Right ventricle myocardium inferior (tissue), 1 donor: ENCODE results near the gene GSDME. TPM values are rescaled to one million over a fixed set of nuclear protein-coding genes. Genes with fewer than 3 reads are reported as not detected.

Source experiments
- ATAC-seq: fragments of 200-7000 bp; cut with Tn5 transposase; one replicate; pipeline ENCODE4 v1.9.1; 2020; ENCODE audit warnings: mild to moderate bottlenecking, moderate library complexity
- DNase-seq: peaks from one replicate; pipeline ENCODE4 v3.0.0; 2021; ENCODE audit errors: missing footprints
- intact Hi-C: fragments of 100-400 bp; cut with DNase I; formaldehyde crosslinking; loops from one replicate; pipeline ENCODE4 v1.11.0; 2022
- total RNA-seq: library from RNA; stranded (reverse); fragmentation: NEBNext Ultra II Directional; extraction: Animal tissue kit (Norgen Biotek cat#: 25700); gene quantifications from one replicate; pipeline ENCODE4 v1.2.1, GENCODE V29; 2021
- donor health status: DM: no; HTN: yes; CAD: no; lungs with severe emphysema.

The GSDME gene
- total RNA-seq, 1 donor from 2014 or later: 4.1 TPM

DNA sequence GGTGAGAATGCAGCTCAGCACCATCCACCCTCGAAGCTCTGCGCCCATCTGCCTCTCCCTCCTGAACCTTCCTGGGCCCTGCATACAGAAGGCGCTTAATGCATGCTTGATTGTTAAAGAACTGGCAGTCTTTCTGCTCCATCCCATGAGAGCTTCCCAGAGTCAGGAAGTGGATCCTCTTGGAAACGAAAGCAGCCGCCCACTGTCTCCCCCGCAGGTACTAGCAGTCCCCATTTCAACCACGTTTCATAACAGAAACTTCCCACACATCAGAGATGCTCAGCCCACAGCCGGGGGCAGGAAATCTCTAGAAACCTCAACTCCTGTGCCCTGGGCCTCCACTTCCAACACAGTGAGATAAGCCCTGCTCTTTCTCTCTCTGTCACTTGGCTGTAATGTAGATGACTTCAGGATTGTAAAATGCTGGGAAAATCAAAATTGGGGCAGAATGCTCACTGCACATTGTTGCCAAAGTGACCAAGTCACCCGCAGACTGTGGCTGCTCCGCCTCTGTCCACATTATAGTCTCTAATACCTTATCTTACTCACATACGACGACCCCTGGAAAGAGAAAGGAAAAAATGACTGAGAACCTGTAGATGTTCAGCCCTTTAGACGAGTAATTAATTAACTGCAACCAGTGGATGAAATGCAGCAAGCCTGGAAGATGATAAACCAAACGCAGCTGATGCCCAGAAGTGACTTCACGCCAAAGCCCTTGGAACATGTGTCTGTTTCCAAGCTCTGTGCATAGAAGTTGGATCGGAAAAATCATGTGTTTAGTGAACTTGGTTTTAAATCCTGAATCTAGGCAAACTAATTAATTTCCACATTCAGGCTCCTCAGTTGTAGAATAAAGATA lies 28.5 kb downstream of the GSDME start:
- intact Hi-C loops: no loop called here
- peak; percentile 30 for ATAC-seq

DNA sequence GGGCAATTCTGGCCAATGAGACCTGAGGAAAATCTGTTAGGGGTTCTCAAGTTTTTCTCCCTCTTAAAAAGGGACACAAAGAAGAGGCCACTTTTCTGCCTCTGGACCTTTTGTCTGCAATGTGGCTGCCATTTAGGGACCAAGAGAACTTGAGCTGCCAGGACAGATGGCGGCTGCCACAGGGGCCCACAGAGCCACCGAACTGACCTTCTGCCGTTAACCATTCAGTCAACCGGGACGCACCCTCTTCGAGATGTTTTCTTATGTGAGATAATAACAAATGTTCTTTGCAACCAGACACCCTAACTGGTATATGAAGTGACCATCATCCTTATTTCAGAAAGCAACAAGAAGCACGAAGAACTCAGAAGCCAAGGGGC lies 29.2 kb downstream of the GSDME start:
- ATAC-seq (no peak), DNase-seq (no peak)
- intact Hi-C loops: no loop called here

More for the DNA sequence above, 28.5 kb downstream of the GSDME start:
- DNase-seq: no peak

DNA sequence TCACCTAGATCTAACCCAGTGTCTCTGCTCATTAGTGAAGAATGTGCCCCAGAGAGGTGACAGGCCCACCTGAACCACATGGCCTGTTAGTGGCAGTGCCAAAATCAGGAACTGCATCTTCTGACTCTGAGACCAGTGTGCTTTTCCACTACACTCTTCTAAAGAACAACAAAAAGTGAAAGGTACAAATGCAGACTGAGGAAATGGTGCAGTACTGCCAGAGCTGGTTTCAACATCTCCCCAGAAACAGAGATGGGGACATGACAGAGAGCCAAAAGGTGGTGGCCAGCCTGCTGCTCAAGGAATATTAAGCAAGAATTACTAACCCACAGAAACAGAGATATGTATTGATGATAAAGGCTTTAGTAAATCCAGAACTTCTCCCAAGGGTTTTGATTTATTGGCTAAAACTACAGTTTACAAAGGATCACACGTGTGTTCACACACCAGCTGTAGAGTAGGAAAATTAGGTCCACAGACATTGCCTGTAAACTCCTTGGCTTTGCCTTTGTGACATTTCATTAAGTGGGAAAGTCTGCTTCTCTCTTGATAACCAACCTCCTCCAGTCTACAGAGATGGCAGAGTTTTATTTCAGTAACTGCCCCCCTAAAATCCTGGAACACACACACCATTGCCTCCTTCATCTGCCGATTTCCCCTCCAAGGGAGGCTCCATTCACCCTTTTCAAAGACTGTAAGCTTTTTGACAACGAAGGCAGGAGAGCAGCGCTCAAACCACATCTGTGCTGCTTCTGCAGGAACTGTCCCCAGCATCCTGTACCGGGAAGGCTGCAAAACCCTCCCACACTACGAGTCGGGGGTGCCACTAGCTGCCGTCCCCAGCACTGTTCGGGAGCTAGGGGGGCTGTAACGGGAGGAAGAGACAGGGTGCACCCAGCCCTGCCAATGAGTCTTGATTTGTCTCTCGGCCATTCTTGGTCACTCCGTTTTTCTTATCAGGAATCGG lies 29.8 kb downstream of the GSDME start:
- ATAC-seq: peak; percentile 76
- intact Hi-C loops: no loop called here
- no peak for DNase-seq

DNA sequence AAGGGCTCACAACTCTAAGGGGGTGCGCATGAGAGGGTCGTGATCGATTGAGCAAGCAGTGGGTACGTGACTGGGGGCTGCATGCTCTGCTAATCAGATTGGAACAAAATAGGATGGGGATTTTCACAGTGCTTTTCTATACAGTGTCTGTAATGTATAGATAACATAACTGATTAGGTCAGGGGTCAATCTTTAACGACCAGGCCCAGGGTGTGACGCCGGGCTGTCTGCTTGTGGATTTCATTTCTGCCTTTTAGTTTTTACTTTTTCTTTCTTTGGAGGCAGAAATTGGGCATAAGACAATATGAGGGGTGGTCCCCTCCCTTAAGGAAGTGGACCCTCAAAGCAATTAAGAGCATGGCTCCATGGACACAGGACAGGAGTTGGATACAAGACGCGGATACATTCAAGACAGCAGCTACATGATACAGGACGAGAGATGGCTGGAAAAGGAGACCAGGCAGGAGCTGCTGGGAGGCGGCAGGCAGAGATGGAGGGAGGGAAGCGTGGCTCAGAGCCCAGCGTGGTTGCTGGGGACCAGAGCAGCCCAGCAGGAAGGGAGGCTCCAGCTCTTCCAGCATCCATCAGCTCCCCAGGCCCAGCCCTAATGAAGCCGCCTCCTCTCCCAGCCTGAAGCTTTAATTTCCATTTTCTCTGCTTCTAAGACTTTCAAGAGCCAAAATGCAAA lies 31.6 kb downstream of the GSDME start:
- ATAC-seq (peak; percentile 57), DNase-seq (no peak)
- intact Hi-C loops: no loop called here

DNA sequence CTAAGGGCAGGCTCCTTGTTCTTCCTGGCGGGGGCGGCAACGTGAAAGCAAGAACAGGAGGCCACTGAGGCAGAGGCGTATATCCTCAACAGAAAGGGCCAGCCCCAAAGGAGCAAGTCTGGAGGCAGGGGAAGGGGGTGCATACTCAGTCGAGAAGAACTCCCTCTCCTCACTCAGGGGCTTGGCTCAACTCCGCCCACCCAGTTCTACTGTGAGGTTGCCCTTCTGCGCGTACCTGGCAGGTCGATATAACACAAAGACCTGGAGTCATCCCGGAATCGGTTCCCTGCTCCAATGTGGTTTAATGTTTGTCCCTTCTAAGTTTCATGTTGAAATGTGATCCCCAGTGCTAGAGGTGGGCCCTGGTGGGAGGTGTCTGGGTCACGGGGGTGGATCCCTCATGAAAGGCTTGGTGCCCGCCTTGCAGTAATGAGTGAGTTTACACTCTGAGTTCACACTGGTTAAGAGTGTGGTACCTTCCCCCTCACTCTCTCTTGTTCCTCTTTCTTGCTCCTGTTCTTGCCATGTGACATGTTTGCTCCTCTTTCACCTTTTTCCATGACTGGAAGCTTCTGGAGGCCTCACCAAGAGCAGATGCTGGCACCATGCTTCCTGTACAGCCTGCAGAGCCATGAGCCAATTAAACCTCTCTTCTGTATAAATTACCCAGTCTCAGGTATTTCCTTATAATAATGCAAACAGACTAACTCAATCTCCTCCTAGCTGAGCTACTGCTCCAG lies 32.6 kb downstream of the GSDME start:
- intact Hi-C loops: no loop called here
- ATAC-seq (no peak), DNase-seq (no peak)

DNA sequence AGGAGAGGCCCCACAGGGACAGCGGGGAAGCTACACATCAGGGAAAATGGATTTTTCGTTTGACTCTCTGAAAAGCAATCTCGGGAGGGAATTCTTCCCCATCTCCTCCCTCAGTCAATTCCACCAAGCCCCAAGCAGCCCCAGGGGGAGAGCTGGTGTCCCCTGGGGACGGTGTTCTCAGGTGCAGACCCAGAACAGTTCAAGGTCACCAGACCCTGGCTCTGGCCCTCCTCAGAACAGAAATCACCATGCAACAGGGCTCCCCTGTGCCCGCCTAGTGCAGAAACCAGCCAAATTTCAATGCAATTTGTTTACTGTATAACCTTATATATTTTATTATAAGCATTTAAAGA lies 34.1 kb downstream of the GSDME start:
- intact Hi-C loops: no loop called here
- DNase-seq: no peak
- no peak for ATAC-seq

DNA sequence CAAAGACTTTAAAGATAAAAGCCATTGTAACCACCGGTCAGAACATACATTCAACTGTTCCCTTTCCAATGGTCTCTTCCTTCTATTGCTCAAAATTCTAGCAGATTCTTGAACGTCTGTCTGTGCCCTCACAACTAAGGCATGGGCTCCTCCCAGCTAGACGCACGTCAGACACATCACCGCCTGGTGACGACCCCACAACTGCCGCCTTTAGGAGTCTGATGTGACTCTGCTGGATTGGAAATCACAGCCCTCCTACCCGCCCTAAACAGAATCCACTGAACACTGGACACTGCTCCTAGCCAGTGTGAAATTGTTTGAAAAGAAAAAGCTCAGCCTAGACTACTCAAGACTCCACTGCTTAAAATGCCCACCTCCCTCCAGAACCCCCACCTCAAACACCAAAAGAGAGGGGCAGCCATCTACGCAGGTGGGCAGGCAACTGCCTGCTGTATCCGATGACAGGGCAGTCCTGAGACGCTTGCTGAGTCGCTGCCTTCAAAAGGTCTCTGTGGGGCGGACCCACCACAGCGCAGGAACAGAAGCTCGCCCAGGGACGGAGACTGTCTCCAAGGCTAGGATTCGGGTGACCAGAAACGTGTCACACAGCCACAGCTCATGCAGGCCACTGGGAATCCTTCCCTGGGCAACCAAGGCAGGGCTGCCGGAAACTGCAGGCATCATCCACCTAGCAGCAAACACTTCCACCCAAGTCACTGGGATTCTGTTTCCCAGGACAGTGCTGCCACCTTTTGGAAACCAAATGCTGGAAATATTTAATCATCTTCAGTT lies 34.7 kb downstream of the GSDME start:
- ATAC-seq (no peak), DNase-seq (no peak)
- intact Hi-C loops: no loop called here

DNA sequence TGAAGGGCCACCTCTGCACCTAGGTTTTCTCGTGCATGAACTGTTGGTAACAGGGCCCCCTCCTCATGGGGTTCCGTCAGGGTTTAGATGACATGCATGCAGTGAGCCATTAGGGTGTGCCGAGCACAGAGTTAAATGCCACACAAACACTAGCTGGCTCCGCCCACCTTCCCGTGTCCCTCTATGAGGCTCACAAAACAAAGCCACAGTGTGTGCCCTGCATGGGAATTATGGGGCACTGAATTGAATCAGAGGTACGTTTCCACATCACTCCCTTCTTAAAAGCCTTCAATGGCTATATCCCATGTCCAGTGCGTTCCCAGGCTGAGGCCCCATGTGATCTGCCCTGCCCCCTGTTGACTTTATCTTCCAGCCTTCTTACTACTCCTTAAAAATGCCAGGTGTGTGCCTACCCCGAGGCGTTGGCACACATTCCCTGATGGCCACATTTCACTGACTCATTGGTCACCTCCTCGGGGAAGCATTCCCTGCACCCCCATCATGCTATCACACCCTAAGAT lies 35.7 kb downstream of the GSDME start:
- intact Hi-C loops: no loop called here
- ATAC-seq: no peak

DNA sequence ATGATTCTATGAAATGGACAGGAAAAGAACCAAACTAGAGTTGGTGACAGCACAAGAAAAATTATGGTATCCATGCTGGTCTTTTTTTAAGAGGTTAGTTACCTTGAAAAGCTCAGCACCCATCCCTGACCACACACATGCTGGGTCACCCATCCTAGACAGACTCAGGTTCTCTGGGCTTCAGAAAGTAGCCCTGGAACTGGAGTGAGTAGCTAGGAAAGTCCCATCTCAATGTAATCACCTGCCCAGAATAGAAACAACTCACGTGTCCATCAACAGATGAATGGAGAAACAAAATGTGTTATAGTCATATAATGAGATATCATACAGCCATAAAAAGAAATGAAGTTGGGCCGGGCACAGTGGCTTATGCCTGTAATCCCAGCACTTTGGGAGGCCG lies 37.0 kb downstream of the GSDME start:
- DNase-seq: no peak
- intact Hi-C loops: no loop called here
- no peak for ATAC-seq

More for the DNA sequence above, 35.7 kb downstream of the GSDME start:
- DNase-seq: no peak

DNA sequence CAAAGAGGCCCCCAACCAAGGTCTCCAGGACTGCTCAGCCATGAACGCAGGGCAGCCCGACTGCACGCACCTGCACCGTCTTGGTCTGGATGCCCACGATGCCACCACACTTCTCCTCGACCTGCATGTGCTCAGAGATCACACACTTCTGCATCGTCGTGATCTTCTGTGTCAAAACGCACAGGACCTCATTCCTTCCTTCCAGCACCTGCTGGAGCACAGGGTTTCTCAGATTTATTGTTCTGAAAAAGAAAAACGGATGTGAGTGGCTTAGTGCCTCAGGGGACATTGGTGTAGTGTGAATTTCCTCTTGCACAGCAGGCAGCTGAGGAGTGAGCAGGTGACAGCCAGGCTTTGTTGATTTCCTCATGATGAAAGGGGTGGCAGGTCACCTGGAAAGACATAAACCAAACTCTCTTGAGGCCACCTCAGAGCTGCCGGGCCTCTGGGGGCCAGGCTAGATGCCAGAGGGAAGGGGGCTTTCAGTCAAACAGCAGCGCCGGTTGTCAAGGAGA lies 38.2 kb downstream of the GSDME start:
- intact Hi-C loops: no loop called here
- ATAC-seq (no peak), DNase-seq (no peak)

DNA sequence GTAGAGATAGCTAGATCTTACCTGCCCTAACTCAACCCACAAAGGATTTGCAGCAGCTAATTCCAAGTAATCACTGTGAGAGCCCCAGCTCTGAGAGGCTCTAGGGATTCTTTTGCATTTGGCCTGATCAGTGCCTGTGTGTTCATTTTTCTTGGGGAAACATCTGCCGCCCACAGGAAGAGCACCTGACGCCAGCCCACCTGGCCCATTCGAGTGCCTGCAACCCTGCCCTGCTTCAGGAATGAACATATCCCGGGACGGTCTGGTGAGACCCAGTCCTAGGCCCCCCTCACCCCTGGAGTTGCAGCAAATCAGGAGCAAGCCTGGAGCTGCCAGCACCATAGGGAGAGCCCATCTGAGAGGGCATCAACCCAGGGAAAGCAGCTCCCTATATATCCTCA lies 38.8 kb downstream of the GSDME start:
- intact Hi-C loops: no loop called here
- no peak for DNase-seq
- no peak for ATAC-seq

DNA sequence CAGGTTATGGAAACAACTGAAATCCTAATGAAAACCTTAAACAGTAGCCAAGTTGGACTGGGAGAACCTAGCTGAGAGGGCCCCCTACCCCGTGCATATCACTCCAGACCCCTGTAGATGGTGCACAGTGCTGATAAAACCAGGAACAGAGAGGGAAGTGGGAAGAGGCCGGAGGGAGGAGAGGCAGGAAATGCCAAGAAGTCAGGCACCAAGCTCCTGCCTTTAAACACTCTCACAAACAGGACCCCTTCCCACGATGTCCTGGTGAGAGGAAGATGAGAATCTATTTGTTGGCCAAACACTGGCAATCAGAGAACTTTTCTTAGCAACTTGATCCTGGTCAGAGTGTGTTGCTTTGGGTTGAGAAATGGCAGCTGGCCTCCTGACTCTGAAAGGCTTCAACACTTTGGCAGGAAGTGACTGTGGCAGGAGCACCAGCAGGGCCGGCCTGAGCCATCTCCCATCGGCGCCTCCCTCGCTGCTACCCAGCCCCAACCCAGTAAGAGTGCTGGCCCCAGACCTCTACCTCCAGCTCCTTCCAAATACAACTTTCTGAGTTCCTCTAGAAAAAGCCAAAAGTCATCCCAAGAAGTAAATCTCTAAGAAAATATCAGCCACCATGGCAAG lies 39.5 kb downstream of the GSDME start:
- ATAC-seq: no peak
- intact Hi-C loops: no loop called here

DNA sequence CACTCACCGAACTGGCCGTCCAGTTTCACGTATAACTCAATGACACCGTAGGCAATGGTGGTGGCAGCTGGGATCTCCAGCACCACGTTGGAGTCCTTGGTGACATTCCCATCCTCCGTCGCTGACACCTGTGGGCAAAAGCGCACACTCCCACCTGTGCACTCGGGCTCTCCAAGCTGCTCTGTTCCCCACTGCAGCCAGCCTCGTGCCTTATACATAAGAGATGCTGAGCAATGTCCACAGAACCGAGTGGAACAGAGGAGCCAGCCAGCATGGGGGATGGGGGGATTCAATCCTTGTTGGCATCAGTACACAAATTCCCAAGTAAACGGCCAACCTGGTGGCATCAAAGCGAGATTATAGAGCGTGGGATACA lies 40.0 kb downstream of the GSDME start:
- DNase-seq: no peak
- intact Hi-C loops: no loop called here
- no peak for ATAC-seq

More for the DNA sequence above, 39.5 kb downstream of the GSDME start:
- DNase-seq: no peak

DNA sequence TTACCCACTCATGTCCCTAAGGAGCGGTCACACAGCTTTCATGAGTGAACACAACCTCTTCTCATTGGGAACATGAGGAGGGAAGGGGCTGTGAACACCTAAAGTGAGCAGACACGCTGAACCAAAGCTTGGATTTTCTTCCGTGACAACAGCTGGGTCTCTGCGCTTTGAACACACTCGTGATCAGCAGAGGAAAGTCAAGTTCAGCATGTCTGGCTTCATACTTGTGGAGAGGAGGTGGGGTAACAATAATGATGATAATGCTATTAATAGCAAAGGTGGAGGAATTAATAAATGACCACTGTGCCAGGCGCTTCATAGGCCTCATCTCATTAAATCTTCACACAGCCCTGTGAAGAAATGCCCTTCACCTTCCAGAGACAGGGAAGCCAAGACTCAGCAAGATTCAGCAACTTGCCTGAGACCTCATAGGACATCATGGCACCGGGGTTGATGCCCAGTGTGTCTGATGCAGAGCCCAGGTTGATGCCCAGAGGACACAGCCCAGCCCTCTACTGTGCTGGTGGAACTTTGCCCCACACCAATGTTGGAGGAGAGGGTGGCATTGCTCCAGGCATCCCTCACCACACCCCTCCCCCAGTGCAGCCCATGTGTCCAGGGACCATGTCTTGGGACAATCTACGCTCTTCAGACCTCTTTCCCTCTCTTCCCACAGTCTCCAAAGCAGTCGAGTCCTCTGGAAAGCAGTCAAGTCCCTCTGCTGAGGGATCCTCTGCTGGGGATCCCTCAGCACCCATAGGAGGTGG lies 40.6 kb downstream of the GSDME start:
- intact Hi-C loops: no loop called here
- DNase-seq (no peak), ATAC-seq (no peak)

DNA sequence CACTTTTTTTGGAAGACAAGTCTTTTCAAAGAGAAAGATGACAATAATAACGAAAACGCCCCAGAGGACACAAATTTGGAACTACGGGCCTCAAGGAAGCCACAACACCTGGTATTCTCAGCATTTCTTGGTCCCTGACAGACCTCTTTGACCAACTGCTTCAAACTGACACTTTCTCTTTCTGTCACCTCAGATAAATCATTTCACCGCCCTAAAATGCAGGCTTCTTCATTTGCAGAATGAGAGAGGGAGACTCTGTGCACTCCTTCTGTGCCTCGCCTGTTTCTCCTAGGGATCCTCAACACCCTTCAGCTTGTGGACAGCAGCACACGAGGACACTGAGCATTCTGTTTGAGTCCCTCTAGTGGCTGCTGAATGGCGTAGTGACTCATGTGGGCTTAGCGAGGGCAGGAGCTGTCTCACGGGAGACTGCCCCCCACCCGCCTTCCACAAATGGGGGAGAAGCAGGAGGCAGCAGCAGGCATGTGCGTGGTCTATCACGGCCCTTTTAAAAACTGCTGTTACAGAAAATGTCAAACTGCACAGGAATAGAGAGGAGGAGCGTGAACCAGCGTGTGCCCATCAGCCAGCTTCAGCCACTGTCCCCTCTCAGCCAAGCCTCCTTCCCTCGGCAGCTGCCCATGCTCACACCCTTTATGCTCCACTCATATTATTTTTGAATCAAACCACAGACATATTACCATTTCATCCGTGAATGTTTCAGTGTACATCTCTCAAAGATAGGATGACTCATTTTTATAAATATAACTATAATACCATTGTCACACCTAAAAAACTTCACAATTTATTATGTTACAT lies 41.4 kb downstream of the GSDME start:
- intact Hi-C loops: no loop called here
- ATAC-seq: no peak
- no peak for DNase-seq

DNA sequence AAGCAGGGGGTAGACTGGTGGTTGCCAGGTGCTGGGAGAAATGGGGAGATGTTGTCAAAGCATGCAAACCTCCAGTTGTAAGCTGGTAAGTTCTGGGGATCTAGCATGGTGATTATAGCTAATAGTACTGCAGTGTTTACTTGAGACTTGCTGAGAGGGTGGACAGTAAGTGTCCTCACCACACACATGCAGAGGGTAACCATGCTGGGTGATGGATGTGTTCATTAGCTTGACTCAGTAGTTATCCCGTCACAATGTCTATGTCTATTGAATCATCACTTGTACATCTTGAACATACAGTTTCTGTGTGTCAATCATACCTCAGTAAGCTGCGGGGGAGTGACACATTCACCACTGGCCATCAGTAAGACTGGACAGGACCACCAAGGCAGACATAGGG lies 42.1 kb downstream of the GSDME start:
- no peak for DNase-seq
- ATAC-seq: no peak
- intact Hi-C loops: no loop called here
